ENCODE data around the gene HIP1. TPM values are rescaled to one million over a fixed set of nuclear protein-coding genes. Genes with fewer than 3 reads are reported as not detected.
"Not testable (repeated sequence)": the region's sequence is repeated elsewhere in the genome, so short reads cannot be mapped to it uniquely, and the experiment has no call there.

Gene HIP1
- total RNA-seq, 1 experiment from 2014 or later: 5.3 TPM

DNA sequence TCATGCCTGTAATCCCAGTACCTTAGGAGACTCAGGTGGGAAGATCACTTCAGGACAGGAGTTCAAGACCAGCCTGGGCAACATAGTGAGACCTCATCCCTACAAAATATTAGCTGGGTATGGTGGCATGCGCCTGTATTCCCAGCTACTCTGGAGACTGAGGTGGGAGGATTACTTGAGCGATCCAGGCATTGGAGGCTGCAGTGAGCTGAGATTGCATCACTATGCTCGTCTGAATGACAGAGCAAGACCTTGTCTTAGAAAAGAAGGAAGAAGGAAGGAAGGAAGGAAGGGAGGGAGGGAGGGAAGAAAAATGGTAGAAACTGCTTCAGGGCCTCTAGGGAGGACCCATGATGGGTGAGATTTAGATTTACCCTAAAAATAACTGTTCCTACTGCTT lies 134.3 kb downstream of the HIP1 start:
- intact Hi-C loops (cut with micrococcal nuclease): no loop called here
- no peaks in the 10 kb centered on the region for H3K27me3 ChIP-seq (ENCODE audit: low read length)
- ChIA-PET CTCF (no interaction called here), POLR2A (ENCODE audit: unreplicated experiment) (no interaction called here)
- no peak overlapping the region for H3K9ac ChIP-seq (ENCODE audit: low read length)
- H3K4me2 ChIP-seq (ENCODE audit: low read length): no peak overlapping the region
- H4K20me1 ChIP-seq (ENCODE audit: low read length): no peaks in the 10 kb centered on the region
- no peaks in the 10 kb centered on the region for H3K36me3 ChIP-seq (ENCODE audit: low read depth, low read length)
- no peaks in the 10 kb centered on the region for H3K79me2 ChIP-seq (ENCODE audit: low read length)
- no peaks in the 10 kb centered on the region for H3K4me1 ChIP-seq (ENCODE audit: insufficient read depth, low read length)
- TF ChIP-seq EZH2 (IDR thresholded peaks at IDR 0.05; ENCODE audit: low read length, unreplicated experiment) (no peak), EZH2phosphoT487 (IDR thresholded peaks at IDR 0.05; ENCODE audit: borderline replicate concordance, low read length) (no peak)
- TF ChIP-seq, protein P1, sequence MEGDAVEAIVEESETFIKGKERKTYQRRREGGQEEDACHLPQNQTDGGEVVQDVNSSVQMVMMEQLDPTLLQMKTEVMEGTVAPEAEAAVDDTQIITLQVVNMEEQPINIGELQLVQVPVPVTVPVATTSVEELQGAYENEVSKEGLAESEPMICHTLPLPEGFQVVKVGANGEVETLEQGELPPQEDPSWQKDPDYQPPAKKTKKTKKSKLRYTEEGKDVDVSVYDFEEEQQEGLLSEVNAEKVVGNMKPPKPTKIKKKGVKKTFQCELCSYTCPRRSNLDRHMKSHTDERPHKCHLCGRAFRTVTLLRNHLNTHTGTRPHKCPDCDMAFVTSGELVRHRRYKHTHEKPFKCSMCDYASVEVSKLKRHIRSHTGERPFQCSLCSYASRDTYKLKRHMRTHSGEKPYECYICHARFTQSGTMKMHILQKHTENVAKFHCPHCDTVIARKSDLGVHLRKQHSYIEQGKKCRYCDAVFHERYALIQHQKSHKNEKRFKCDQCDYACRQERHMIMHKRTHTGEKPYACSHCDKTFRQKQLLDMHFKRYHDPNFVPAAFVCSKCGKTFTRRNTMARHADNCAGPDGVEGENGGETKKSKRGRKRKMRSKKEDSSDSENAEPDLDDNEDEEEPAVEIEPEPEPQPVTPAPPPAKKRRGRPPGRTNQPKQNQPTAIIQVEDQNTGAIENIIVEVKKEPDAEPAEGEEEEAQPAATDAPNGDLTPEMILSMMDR (conservative IDR thresholded peaks at IDR 0.05; ENCODE audit: low read depth, low read length): no peak
- ATAC-seq: no peak
- no peak overlapping the region for H3K4me3 ChIP-seq (ENCODE audit: low read length)
- no peak overlapping the region for H2AFZ ChIP-seq (ENCODE audit: low read length)
- H3K9me2 ChIP-seq (replicated peaks; ENCODE audit: low read length): no peaks in the 10 kb centered on the region
- no TSS peak for BruUV-seq (replicated peaks)
- H3K9me3 ChIP-seq (ENCODE audit: low read length): no peaks in the 10 kb centered on the region
- no peak for DNase-seq
- H3K27ac ChIP-seq (ENCODE audit: low read length): no peak overlapping the region
- H3F3A ChIP-seq (ENCODE audit: low read length, unreplicated experiment): no peaks in the 10 kb centered on the region

DNA sequence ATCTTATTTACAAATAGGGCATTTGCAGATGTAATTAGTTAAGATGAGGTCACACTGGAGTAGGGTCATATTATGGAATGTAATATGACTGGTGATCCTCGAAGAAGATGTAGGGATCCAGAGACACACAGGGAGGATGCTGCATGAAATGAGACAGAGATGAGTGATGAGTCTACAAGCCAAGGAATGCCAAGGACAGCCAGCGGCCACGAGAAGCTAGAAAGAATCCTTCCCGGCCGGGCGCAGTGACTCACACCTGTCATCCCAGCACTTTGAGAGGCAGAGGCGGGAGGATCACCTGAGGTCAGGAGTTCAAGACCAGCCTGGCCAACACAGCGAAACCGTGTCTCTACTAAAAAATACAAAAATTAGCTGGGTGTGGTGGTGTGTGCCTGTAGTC lies 135.9 kb downstream of the HIP1 start:
- H3K9me2 ChIP-seq (replicated peaks; ENCODE audit: low read length); H3K4me1 ChIP-seq (ENCODE audit: insufficient read depth, low read length); H3K79me2 ChIP-seq (ENCODE audit: low read length); H3K27ac ChIP-seq (ENCODE audit: low read length); H3K4me3 ChIP-seq (ENCODE audit: low read length); H3K9me3 ChIP-seq (ENCODE audit: low read length); H3K9ac ChIP-seq (ENCODE audit: low read length); H3K36me3 ChIP-seq (ENCODE audit: low read depth, low read length); H3F3A ChIP-seq (ENCODE audit: low read length, unreplicated experiment); H2AFZ ChIP-seq (ENCODE audit: low read length); POLR2A ChIA-PET (ENCODE audit: unreplicated experiment); ATAC-seq; H3K4me2 ChIP-seq (ENCODE audit: low read length); CTCF ChIA-PET; DNase-seq; BruUV-seq (replicated peaks); H3K27me3 ChIP-seq (ENCODE audit: low read length); H4K20me1 ChIP-seq (ENCODE audit: low read length); intact Hi-C loops (cut with micrococcal nuclease): not testable (repeated sequence)

DNA sequence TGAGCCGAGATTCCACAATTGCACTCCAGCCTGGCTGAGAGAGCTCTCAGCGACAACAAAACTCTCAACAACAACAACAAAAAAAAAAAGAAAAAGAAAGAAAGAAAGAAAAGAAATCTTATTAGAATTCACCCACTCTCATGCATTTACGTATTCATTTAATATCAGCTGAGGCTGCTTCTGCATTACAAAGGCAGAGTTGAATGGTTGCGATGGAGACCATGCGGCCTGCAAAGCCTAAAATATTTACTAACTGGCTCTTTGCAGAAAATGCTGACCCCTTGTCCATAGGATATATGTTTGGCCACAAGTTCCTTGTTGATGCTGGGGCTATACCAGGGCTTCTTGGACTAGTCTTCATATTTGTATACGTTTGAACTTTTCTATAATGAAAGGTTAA lies 137.2 kb downstream of the HIP1 start:
- no peaks in the 10 kb centered on the region for H3K27me3 ChIP-seq (ENCODE audit: low read length)
- CTCF ChIA-PET: no interaction called here
- POLR2A ChIA-PET (ENCODE audit: unreplicated experiment): no interaction called here
- no peak overlapping the region for H2AFZ ChIP-seq (ENCODE audit: low read length)
- ATAC-seq: no peak
- H3K27ac ChIP-seq (ENCODE audit: low read length): no peak overlapping the region
- H3K79me2 ChIP-seq (ENCODE audit: low read length): no peaks in the 10 kb centered on the region
- no peaks in the 10 kb centered on the region for H3K9me2 ChIP-seq (replicated peaks; ENCODE audit: low read length)
- TF ChIP-seq EZH2 (IDR thresholded peaks at IDR 0.05; ENCODE audit: low read length, unreplicated experiment) (no peak), EZH2phosphoT487 (IDR thresholded peaks at IDR 0.05; ENCODE audit: borderline replicate concordance, low read length) (no peak)
- TF ChIP-seq, protein P1 (conservative IDR thresholded peaks at IDR 0.05; ENCODE audit: low read depth, low read length): no peak
- H3K4me1 ChIP-seq (ENCODE audit: insufficient read depth, low read length): peaks cover 9% of the 10 kb centered on the region
- no peaks in the 10 kb centered on the region for H3K9me3 ChIP-seq (ENCODE audit: low read length)
- H3K4me3 ChIP-seq (ENCODE audit: low read length): no peak overlapping the region
- no peaks in the 10 kb centered on the region for H3K36me3 ChIP-seq (ENCODE audit: low read depth, low read length)
- BruUV-seq (replicated peaks): no TSS peak
- H4K20me1 ChIP-seq (ENCODE audit: low read length): no peaks in the 10 kb centered on the region
- no peaks in the 10 kb centered on the region for H3F3A ChIP-seq (ENCODE audit: low read length, unreplicated experiment)
- DNase-seq: no peak
- H3K9ac ChIP-seq (ENCODE audit: low read length): no peak overlapping the region
- intact Hi-C loops (cut with micrococcal nuclease): no loop called here
- no peak overlapping the region for H3K4me2 ChIP-seq (ENCODE audit: low read length)

DNA sequence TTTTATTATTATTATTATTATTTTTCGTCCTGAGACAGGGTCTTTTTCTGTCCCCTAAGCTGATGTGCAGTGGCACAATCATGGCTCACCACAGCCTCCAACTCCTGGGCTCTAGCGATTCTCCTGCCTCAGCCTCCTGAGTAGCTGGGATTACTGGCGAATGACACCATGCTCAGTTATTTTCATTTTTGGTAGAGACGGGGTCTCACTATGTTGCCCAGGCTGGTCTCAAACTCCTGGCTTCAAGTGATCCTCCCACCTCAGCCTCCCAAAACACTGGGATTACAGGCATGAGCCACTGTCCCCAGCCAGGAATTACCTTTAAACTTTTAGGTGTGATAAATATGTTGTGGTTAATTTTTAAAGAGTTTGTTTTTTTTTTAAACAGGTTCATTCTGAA lies 138.0 kb downstream of the HIP1 start:
- DNase-seq; H4K20me1 ChIP-seq (ENCODE audit: low read length); H3F3A ChIP-seq (ENCODE audit: low read length, unreplicated experiment); H2AFZ ChIP-seq (ENCODE audit: low read length); POLR2A ChIA-PET (ENCODE audit: unreplicated experiment); H3K36me3 ChIP-seq (ENCODE audit: low read depth, low read length); H3K9ac ChIP-seq (ENCODE audit: low read length); H3K4me2 ChIP-seq (ENCODE audit: low read length); H3K4me3 ChIP-seq (ENCODE audit: low read length); H3K79me2 ChIP-seq (ENCODE audit: low read length); H3K27me3 ChIP-seq (ENCODE audit: low read length); BruUV-seq (replicated peaks); H3K9me3 ChIP-seq (ENCODE audit: low read length); ATAC-seq; H3K9me2 ChIP-seq (replicated peaks; ENCODE audit: low read length); CTCF ChIA-PET; H3K27ac ChIP-seq (ENCODE audit: low read length); intact Hi-C loops (cut with micrococcal nuclease): not testable (repeated sequence)
- H3K4me1 ChIP-seq (ENCODE audit: insufficient read depth, low read length): peaks cover 13% of the 10 kb centered on the region

Data from PC-3 (cell line).